ENCODE measurements around the gene DENND1A. TPM values are rescaled to one million over a fixed set of nuclear protein-coding genes. Genes with fewer than 3 reads are reported as not detected.

DENND1A gene
- total and polyA plus RNA-seq, 11 donors: 9.8 to 24.0 (median 14.7) TPM

DNA sequence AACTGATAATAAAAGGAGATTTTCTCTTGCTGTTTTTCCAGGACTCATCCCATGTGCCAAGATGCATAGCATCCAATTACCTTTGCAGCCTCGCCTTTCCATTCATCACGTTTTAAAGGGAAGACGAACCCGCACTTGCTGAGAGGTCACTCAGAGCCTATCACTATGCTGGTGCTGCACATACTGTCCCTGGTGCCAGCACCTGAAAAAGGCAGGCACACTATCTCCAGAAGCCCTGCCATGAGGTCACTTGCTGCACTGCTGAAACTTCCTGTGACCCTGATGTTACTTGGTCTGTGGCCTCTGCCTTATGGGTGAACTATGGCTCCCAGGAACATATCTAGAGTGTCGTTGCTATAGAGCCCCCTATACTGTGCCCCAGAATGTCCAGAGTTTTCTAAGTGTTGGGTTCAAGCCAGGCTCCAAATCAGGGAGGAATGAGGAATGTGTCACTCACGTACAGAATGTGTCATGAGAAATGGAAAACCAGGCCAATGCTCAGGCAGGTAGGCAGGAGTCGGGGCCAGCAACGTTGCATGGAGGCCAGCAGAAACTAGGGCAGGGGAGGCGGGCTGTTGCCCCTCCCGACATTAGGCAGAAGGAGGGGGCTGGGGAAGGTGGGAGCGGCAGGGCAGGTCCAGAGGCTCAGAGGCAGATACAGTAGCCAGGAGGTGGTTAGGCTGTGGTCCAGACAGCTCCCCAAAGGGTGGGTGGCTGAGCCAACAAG is 311.8 kb downstream of the DENND1A start:
- Histone ChIP-seq H3K4me3 (no peak overlapping the region), H3K36me3 (peaks cover 0 to 17% (median 0%) of the 10 kb centered on the region in 9 donors), H3K27ac (no peak overlapping the region), H3K27me3 (no peaks in the 10 kb centered on the region), H3K9me3 (no peaks in the 10 kb centered on the region), H3K4me1 (peaks cover 0 to 6% (median 0%) of the 10 kb centered on the region in 12 donors)
- ATAC-seq (peak in 3 of 4 donors; percentile 72 to 80 (median 79)), DNase-seq (peak in 1 of 5 donors; percentile 29)
- TF ChIP-seq POLR2A (IDR thresholded peaks at IDR 0.05): no peak
- TF ChIP-seq, protein P1, sequence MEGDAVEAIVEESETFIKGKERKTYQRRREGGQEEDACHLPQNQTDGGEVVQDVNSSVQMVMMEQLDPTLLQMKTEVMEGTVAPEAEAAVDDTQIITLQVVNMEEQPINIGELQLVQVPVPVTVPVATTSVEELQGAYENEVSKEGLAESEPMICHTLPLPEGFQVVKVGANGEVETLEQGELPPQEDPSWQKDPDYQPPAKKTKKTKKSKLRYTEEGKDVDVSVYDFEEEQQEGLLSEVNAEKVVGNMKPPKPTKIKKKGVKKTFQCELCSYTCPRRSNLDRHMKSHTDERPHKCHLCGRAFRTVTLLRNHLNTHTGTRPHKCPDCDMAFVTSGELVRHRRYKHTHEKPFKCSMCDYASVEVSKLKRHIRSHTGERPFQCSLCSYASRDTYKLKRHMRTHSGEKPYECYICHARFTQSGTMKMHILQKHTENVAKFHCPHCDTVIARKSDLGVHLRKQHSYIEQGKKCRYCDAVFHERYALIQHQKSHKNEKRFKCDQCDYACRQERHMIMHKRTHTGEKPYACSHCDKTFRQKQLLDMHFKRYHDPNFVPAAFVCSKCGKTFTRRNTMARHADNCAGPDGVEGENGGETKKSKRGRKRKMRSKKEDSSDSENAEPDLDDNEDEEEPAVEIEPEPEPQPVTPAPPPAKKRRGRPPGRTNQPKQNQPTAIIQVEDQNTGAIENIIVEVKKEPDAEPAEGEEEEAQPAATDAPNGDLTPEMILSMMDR (IDR thresholded peaks at IDR 0.05): no peak
- intact Hi-C loops (cut with DNase I): no loop called here
- WGBS, 4 donors: 68 to 78% (median 73%) methylated on average over 11 of the region's 11 CpGs

DNA sequence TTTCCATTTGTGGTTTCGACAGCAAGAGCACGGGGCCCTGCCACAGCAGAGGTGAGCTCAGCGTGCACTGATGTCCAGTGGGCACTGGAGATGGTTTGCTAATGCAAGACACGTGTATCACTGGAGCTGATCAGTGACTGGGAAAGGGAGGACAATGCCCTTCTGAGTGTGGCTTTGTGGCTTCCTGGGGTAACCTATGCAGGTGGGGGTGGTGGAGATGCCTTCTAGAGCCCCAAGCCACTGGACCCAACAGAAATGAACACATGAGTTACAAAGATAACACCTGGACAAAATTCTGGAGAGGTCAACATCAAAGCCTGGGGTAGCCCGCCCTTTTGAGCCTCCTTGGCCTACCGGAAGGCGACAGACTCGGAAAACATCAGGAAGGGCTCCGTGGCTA is 312.6 kb downstream of the DENND1A start:
- no peak overlapping the region for H3K4me3 ChIP-seq
- intact Hi-C loops (cut with DNase I): no loop called here
- H3K9me3 ChIP-seq: no peaks in the 10 kb centered on the region

DNA sequence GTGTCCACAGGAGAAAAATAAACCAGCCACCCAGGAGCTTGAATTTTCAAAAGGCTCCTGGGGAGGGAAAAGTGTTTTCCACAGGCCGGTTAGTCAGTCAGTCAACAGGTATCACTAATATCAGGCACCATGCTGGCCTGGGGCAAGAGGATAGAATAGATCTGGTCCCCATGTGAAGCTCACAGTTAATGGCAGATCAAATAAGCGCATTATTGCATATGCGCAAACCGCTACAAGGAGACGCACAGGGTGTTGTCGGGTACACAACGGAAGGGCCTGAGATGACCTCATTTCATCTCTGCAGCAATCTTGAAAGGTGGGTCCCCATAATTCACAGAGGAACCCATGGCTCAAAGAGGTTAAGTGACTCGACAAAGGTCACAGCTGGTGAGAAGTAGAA is 313.2 kb downstream of the DENND1A start:
- no peak for DNase-seq
- H3K9me3 ChIP-seq: no peaks in the 10 kb centered on the region
- H3K27ac ChIP-seq: no peak overlapping the region
- no peak for ATAC-seq
- 96 to 98% (median 97%) methylated on average over 8 of the region's 8 CpGs for WGBS, 4 donors
- intact Hi-C loops (cut with DNase I): no loop called here
- peaks cover 0 to 6% (median 0%) of the 10 kb centered on the region in 12 donors for H3K4me1 ChIP-seq
- no peak overlapping the region for H3K4me3 ChIP-seq
- peaks cover 0 to 17% (median 0%) of the 10 kb centered on the region in 9 donors for H3K36me3 ChIP-seq
- TF ChIP-seq, protein P1 (IDR thresholded peaks at IDR 0.05): no peak
- no peak for TF ChIP-seq POLR2A (IDR thresholded peaks at IDR 0.05)
- no peaks in the 10 kb centered on the region for H3K27me3 ChIP-seq

More for the DNA sequence above, 312.6 kb downstream of the DENND1A start:
- Histone ChIP-seq H3K27me3 (no peaks in the 10 kb centered on the region), H3K27ac (no peak overlapping the region), H3K36me3 (peaks cover 0 to 17% (median 0%) of the 10 kb centered on the region in 9 donors), H3K4me1 (peaks cover 0 to 6% (median 0%) of the 10 kb centered on the region in 12 donors)
- WGBS, 4 donors: 97 to 99% (median 97%) methylated on average over 9 of the region's 9 CpGs
- DNase-seq (no peak), ATAC-seq (no peak)
- no peak for TF ChIP-seq POLR2A (IDR thresholded peaks at IDR 0.05)
- TF ChIP-seq, protein P1 (IDR thresholded peaks at IDR 0.05): no peak

DNA sequence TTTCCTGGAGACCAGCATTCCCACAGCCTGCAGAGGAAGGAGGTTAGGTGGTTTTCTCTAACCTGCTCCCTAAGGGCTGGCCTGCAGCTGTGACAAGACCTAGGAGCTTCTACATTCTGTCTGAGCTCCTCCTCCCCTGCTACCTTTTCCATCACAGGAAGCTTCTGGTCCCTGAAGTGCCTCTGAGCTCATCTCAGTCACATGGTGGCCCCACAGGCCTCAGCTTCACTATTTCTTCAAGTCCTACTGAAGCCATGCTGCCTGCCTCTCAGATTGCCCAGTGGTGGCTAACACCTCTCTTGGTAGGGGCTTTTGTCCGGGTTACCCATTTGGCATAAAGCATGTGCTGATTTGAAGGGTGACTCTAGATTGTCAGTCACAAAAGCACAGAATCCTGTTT is 314.5 kb downstream of the DENND1A start:
- 82 to 96% (median 92%) methylated on average over 1 of the region's 1 CpG for WGBS, 4 donors
- TF ChIP-seq, protein P1 (IDR thresholded peaks at IDR 0.05): no peak
- TF ChIP-seq POLR2A (IDR thresholded peaks at IDR 0.05): no peak

More for the DNA sequence above, 314.5 kb downstream of the DENND1A start:
- no peak overlapping the region for H3K27ac ChIP-seq
- DNase-seq (no peak), ATAC-seq (no peak)
- H3K9me3 ChIP-seq: no peaks in the 10 kb centered on the region
- H3K4me3 ChIP-seq: no peak overlapping the region
- peaks cover 0 to 9% (median 0%) of the 10 kb centered on the region in 12 donors for H3K4me1 ChIP-seq
- peaks cover 0 to 17% (median 0%) of the 10 kb centered on the region in 9 donors for H3K36me3 ChIP-seq
- H3K27me3 ChIP-seq: no peaks in the 10 kb centered on the region
- intact Hi-C loops (cut with DNase I): no loop called here

Measured in heart left ventricle (tissue), 16 donors.